RWPE2 (cell line): Measurements from ENCODE around the gene FCER2.

ENCODE experiments used
- ATAC-seq: fragments of 200-7000 bp; cut with Tn5 transposase; 3 replicates; pipeline ENCODE4 v1.9.1; 2021; ENCODE audit warnings: low read depth
- DNase-seq: peaks from one replicate; pipeline ENCODE4 v3.0.0-alpha.2; 2020; ENCODE audit warnings: low spot score
- H3K27ac ChIP-seq: fragments of 450-650 bp; 2 replicates; pipeline ENCODE4 v1.5.1; 2017; ENCODE audit warnings: mild to moderate bottlenecking; ENCODE audit not compliant: poor library complexity, severe bottlenecking
- H3K27me3 ChIP-seq: fragments of 250-450 bp; sonication (Bioruptor Pico); 2 replicates; pipeline ENCODE4 v1.5.1; 2021; ENCODE audit warnings: mild to moderate bottlenecking, moderate library complexity; ENCODE audit not compliant: insufficient read depth, poor library complexity, severe bottlenecking
- H3K36me3 ChIP-seq: fragments of 250-450 bp; sonication (Bioruptor Pico); 2 replicates; pipeline ENCODE4 v1.5.1; 2020; ENCODE audit warnings: low read depth, mild to moderate bottlenecking, moderate library complexity
- H3K4me1 ChIP-seq: fragments of 250-450 bp; sonication (Bioruptor Pico); 2 replicates; pipeline ENCODE4 v1.5.1; 2021; ENCODE audit warnings: mild to moderate bottlenecking, moderate library complexity; ENCODE audit not compliant: insufficient read depth, poor library complexity, severe bottlenecking
- H3K4me3 ChIP-seq: fragments of 250-450 bp; sonication (Bioruptor Pico); 2 replicates; pipeline ENCODE4 v1.5.1; 2021; ENCODE audit warnings: mild to moderate bottlenecking, moderate library complexity; ENCODE audit not compliant: severe bottlenecking
- H3K9me3 ChIP-seq: fragments of 250-450 bp; sonication (Bioruptor Pico); 2 replicates; pipeline ENCODE4 v1.5.1; 2021; ENCODE audit warnings: mild to moderate bottlenecking, moderate library complexity; ENCODE audit not compliant: severe bottlenecking
- TF ChIP-seq, protein P1 (sequence below): fragments of 450-650 bp; IDR thresholded peaks from one replicate; pipeline ENCODE4 v1.5.1; 2017; ENCODE audit warnings: mild to moderate bottlenecking, moderate library complexity; ENCODE audit not compliant: poor library complexity, severe bottlenecking

Gene FCER2

DNA sequence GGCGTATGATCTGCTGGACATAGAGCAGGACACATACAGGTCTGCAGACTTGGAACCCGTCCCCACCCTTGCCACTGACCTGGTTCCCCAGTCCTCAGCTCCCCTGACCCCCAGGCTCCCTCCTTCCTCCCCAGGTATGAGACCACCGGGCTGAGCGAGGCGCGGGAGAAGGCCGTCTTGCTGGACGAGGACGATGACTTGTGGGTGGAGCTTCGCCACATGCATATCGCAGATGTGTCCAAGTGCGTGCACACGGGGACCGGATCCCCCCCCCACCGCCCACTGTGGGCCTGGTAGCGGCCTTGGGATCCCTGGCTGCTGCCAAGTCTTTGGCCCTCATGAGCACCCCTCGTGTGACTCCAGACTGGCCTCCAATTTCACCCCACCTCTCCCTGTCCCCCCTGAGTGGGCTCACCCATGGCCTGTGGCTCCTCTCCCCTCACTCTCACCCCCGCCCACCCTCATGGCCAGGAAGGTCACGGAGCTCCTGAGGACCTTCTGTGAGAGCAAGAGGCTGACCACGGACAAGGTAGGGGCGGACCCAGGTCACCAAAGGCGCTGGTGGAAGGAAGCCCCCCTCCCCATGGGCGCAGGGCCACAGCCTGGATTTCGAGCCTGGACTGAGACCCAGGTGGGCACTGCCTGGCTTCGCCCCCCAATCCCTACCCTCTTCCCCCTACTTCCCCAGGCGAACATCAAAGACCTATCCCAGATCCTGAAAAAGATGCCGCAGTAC lies 59.5 kb downstream of the FCER2 start:
- TF ChIP-seq, protein P1, sequence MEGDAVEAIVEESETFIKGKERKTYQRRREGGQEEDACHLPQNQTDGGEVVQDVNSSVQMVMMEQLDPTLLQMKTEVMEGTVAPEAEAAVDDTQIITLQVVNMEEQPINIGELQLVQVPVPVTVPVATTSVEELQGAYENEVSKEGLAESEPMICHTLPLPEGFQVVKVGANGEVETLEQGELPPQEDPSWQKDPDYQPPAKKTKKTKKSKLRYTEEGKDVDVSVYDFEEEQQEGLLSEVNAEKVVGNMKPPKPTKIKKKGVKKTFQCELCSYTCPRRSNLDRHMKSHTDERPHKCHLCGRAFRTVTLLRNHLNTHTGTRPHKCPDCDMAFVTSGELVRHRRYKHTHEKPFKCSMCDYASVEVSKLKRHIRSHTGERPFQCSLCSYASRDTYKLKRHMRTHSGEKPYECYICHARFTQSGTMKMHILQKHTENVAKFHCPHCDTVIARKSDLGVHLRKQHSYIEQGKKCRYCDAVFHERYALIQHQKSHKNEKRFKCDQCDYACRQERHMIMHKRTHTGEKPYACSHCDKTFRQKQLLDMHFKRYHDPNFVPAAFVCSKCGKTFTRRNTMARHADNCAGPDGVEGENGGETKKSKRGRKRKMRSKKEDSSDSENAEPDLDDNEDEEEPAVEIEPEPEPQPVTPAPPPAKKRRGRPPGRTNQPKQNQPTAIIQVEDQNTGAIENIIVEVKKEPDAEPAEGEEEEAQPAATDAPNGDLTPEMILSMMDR = no peak

DNA sequence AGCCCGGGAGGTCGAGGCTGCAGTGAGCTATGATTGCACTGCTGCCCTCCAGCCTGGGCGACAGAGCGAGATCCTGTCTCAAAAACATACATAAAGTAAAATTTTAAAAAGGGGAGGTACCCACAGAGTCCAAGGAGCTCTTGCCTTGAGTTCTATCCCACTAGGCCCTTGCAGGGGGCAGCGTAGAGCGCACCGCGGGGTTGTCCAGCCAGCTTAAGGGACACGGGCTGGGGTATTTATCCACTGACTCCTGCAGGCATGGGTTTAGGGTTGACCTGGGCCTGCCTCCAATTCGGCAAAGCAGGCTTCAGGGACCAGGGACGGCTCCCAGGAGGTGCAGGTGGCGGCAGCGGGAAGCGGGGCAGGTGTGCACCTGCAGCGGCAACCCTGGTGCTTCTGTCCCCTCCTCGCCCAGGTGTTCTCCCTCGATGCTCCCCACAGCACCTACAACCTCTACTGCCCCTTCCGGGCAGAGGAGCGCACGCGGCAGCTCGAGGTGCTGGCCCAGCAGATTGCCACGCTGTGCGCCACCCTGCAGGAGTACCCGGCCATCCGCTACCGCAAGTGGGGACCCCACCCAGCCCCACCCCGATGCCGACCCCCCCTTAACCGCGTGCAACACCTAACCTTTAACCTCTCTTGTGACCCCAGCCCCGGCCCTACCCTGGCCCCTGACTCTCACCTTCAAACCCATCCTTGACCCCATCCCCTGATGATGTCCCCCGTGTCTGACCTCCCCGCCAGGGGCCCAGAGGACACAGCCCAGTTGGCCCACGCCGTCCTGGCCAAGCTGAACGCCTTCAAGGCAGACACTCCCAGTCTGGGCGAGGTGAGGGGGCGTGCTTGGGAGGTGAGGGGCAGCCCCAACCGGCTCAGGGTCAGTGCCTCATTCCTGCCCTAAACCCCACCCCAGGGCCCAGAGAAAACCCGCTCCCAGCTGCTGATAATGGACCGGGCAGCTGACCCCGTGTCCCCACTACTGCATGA lies 60.3 kb downstream of the FCER2 start:
- no peak for DNase-seq
- no peaks in the 10 kb centered on the region for H3K9me3 ChIP-seq
- H3K4me3 ChIP-seq = no peak overlapping the region
- no peak for ATAC-seq
- TF ChIP-seq, protein P1 = no peak
- no peak overlapping the region for H3K27ac ChIP-seq
- peaks cover 2% of the 10 kb centered on the region for H3K4me1 ChIP-seq
- H3K36me3 ChIP-seq = no peaks in the 10 kb centered on the region; the same call in 1 of the 2 replicates
- H3K27me3 ChIP-seq = no peaks in the 10 kb centered on the region

More for the DNA sequence above, 59.5 kb downstream of the FCER2 start:
- Histone ChIP-seq H3K4me3 (no peak overlapping the region), H3K9me3 (no peaks in the 10 kb centered on the region), H3K36me3 (no peaks in the 10 kb centered on the region; the same call in 1 of the 2 replicates), H3K27me3 (no peaks in the 10 kb centered on the region), H3K27ac (no peak overlapping the region), H3K4me1 (no peaks in the 10 kb centered on the region)
- ATAC-seq (no peak), DNase-seq (no peak)

DNA sequence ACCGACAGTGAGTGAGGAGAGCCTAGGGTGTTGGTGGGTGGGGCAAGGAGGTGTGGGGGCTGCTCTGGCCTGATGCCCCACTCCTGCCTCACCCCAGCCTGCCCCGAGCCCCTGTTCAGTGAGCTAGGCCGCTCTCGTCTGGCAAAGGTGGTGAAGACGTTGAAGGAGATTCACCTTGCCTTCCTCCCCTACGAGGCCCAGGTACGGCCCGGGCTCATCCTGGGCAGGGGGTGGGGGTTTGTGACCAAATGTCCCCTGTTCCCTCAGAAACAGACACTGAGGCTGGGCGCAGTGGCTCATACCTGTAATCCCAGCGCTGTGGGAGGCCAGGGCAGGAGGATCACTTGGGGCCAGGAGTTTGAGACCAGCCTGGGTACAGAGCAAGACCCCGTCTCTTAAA lies 61.1 kb downstream of the FCER2 start:
- Histone ChIP-seq H3K27ac (no peak overlapping the region), H3K9me3 (no peaks in the 10 kb centered on the region), H3K27me3 (no peaks in the 10 kb centered on the region), H3K4me3 (no peak overlapping the region), H3K4me1 (peaks cover 3% of the 10 kb centered on the region), H3K36me3 (no peaks in the 10 kb centered on the region; the same call in 1 of the 2 replicates)
- DNase-seq (no peak), ATAC-seq (no peak)
- TF ChIP-seq, protein P1 = no peak

DNA sequence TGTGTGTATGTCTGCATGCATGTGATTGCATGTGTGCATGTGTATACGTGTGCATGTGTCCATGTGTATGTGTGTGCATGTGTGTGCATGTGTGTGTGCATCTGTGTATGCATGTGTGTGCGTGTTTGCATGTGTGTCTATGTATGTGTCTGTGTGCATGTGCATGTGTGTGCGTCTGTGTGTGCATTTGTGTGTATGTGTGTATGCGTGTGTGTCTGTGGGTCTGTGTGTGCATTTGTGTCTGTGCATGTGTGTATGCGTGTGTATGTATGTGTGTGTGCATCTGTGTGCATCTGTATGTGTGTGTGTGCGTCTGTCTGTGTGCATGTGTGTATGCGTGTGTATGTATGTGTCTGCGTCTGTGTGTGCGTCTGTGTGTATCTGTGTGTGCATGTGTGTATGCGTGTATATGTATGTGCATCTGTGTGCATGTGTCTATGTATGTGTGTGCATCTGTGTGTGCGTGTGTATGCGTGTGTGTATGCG lies 62.0 kb downstream of the FCER2 start:
- TF ChIP-seq, protein P1 = no peak
- DNase-seq = no peak
- Histone ChIP-seq H3K4me3 (no peak overlapping the region), H3K9me3 (no peaks in the 10 kb centered on the region), H3K4me1 (peaks cover 3% of the 10 kb centered on the region), H3K36me3 (no peaks in the 10 kb centered on the region; the same call in 1 of the 2 replicates), H3K27me3 (no peaks in the 10 kb centered on the region), H3K27ac (no peak overlapping the region)
- no peak for ATAC-seq
